GM23338 (cell line): ENCODE measurements around the gene U2SURP. TPM values are rescaled to one million over a fixed set of nuclear protein-coding genes. Genes with fewer than 3 reads are reported as not detected.

Experiments
- ATAC-seq: fragments of 200-7000 bp; cut with Tn5 transposase; 3 replicates; pipeline ENCODE4 v1.9.1; 2020
- DNase-seq: peaks from one replicate; pipeline ENCODE4 v3.0.0-alpha.2; 2015; ENCODE audit warnings: low spot score
- H2AFZ ChIP-seq: fragments of 200-600 bp; sonication (generic); 2 replicates; pipeline ENCODE4 v1.8.0; 2016; ENCODE audit warnings: antibody characterized with exemption, mild to moderate bottlenecking, moderate library complexity
- H3F3A ChIP-seq: fragments of 200-600 bp; sonication (generic); replicated peaks from 2 replicates; pipeline ENCODE4 v1.8.0; 2017; ENCODE audit warnings: antibody characterized with exemption, mixed run types, low read depth
- H3K27ac ChIP-seq: fragments of 200-600 bp; sonication (generic); 2 replicates; pipeline ENCODE4 v1.6.1; 2016; ENCODE audit warnings: low read depth
- H3K27me3 ChIP-seq: fragments of 200-600 bp; sonication (generic); 2 replicates; pipeline ENCODE4 v1.8.0; 2016; ENCODE audit warnings: mild to moderate bottlenecking, mixed run types, moderate library complexity; ENCODE audit not compliant: insufficient read depth
- H3K36me3 ChIP-seq: fragments of 200-600 bp; sonication (generic); 2 replicates; pipeline ENCODE4 v1.8.0; 2016; ENCODE audit warnings: mild to moderate bottlenecking; ENCODE audit not compliant: insufficient read depth
- H3K4me1 ChIP-seq: fragments of 200-600 bp; sonication (generic); 2 replicates; pipeline ENCODE4 v1.8.0; 2016; ENCODE audit warnings: mild to moderate bottlenecking, moderate library complexity; ENCODE audit not compliant: insufficient read depth
- H3K4me2 ChIP-seq: fragments of 200-600 bp; sonication (generic); 2 replicates; pipeline ENCODE4 v1.7.1; 2017; ENCODE audit warnings: mixed run types
- H3K4me3 ChIP-seq: fragments of 200-600 bp; sonication (generic); 2 replicates; pipeline ENCODE4 v1.6.1; 2016; ENCODE audit warnings: mixed run types
- H3K79me2 ChIP-seq: fragments of 200-600 bp; sonication (generic); replicated peaks from 2 replicates; pipeline ENCODE4 v1.8.0; 2017; ENCODE audit warnings: mild to moderate bottlenecking; ENCODE audit not compliant: insufficient read depth
- H3K9me2 ChIP-seq: fragments of 200-600 bp; sonication (generic); 2 replicates; pipeline ENCODE4 v1.8.0; 2017; ENCODE audit not compliant: insufficient read depth
- H4K20me1 ChIP-seq: fragments of 200-600 bp; sonication (generic); replicated peaks from 2 replicates; pipeline ENCODE4 v1.8.0; 2017; ENCODE audit warnings: mild to moderate bottlenecking; ENCODE audit not compliant: insufficient read depth
- H3K27ac Mint-ChIP-seq: 2 replicates; pipeline ENCODE4 v1.8.0; 2020; ENCODE audit warnings: inconsistent platforms, mild to moderate bottlenecking, moderate library complexity, mixed read lengths
- H3K27me3 Mint-ChIP-seq: 3 replicates; pipeline ENCODE4 v1.8.0; 2022; ENCODE audit warnings: low read depth, mild to moderate bottlenecking, moderate library complexity, mixed read lengths, inconsistent platforms; ENCODE audit not compliant: insufficient read depth, poor library complexity
- H3K36me3 Mint-ChIP-seq: 3 replicates; pipeline ENCODE4 v1.8.0; 2021; ENCODE audit warnings: low read depth, mild to moderate bottlenecking, inconsistent platforms, moderate library complexity, mixed read lengths
- H3K4me1 Mint-ChIP-seq: 3 replicates; pipeline ENCODE4 v1.8.0; 2020; ENCODE audit warnings: mild to moderate bottlenecking, inconsistent platforms, mixed read lengths
- H3K4me3 Mint-ChIP-seq: 3 replicates; pipeline ENCODE4 v1.8.0; 2021; ENCODE audit warnings: moderate library complexity, mild to moderate bottlenecking, inconsistent platforms, mixed read lengths
- H3K9me3 Mint-ChIP-seq: 3 replicates; pipeline ENCODE4 v1.8.0; 2020; ENCODE audit warnings: moderate library complexity, mild to moderate bottlenecking, inconsistent platforms, mixed read lengths
- CTCF ChIP-seq, 2 experiments: fragments of 200-600 bp in 1 of 2; sonication (generic) in 1 of 2; conservative IDR thresholded peaks; 2 replicates each; pipeline versions ENCODE4 v1.5.1 to v1.6.1; 2016 to 2017; ENCODE audit warnings: antibody characterized with exemption in 2 of 2, low read depth in 2 of 2, mild to moderate bottlenecking in 2 of 2, moderate library complexity in 1 of 2
- EZH2 ChIP-seq: fragments of 200-600 bp; sonication (generic); IDR thresholded peaks from one replicate; pipeline ENCODE4 v1.8.0; 2017; ENCODE audit warnings: antibody characterized with exemption, mild to moderate bottlenecking, low read depth; ENCODE audit not compliant: unreplicated experiment
- JUNB ChIP-seq: IDR thresholded peaks from one replicate; pipeline ENCODE4 v1.6.1; 2016; ENCODE audit warnings: antibody characterized with exemption; ENCODE audit not compliant: unreplicated experiment
- POLR2AphosphoS5 ChIP-seq: IDR thresholded peaks from 2 replicates; pipeline ENCODE4 v1.6.1; 2016; ENCODE audit warnings: antibody characterized with exemption, low read depth
- REST ChIP-seq: IDR thresholded peaks from one replicate; pipeline ENCODE4 v1.6.1; 2018; ENCODE audit warnings: antibody characterized with exemption; ENCODE audit not compliant: unreplicated experiment
- ZNF114 ChIP-seq: fragments of 250-450 bp; sonication (Bioruptor Pico); IDR thresholded peaks from 2 replicates; pipeline ENCODE4 v1.5.0; 2020; ENCODE audit warnings: mild to moderate bottlenecking, moderate library complexity
- polyA plus RNA-seq: library from polyadenylated mRNA; unstranded; fragments of >200 nt; fragmentation: Nextera tagmentation; extraction: Ambion mirVana; gene quantifications from 2 replicates; pipeline ENCODE4 v1.2.1, GENCODE V29; 2016
- total RNA-seq: library from RNA; depleted of rRNA; stranded (reverse); fragments of >200 nt; shearing (Covaris generic); gene quantifications from 2 replicates; pipeline ENCODE4 v1.2.3, GENCODE V29; 2014

Gene U2SURP
- total and polyA plus RNA-seq, 2 experiments from 2014 or later = 116 to 372 TPM

GRCh38 chr3:142981108-142981507, 20.3 kb upstream of the U2SURP start (continued):
- TF ChIP-seq REST (no peak), CTCF (conservative IDR thresholded peaks at IDR 0.05; ENCODE audit: low read depth in 2 of 2) (peak in 1 of 2 experiments; percentile 44; a peak in 2 of 4 replicates)

- Histone ChIP-seq H3K4me3 (no peak overlapping the region), H3F3A (no peaks in the 10 kb centered on the region), H3K27ac (no peak overlapping the region), H2AFZ (peak overlapping the region; percentile 81), H3K9me2 (no peaks in the 10 kb centered on the region), H3K36me3 (no peaks in the 10 kb centered on the region), H3K4me2 (peak overlapping the region; percentile 2; the same call in 1 of the 2 replicates), H4K20me1 (no peaks in the 10 kb centered on the region), H3K27me3 (no peaks in the 10 kb centered on the region), H3K4me1 (peaks cover 16% of the 10 kb centered on the region), H3K79me2 (no peaks in the 10 kb centered on the region)
- DNase-seq (peak; percentile 29), ATAC-seq (peak; percentile 68)
- no peak for TF ChIP-seq ZNF114 (CRISPR knock-in tag)
- peak in 1 of 2 experiments; percentile 34; a peak in 1 of 4 replicates for TF ChIP-seq CTCF (conservative IDR thresholded peaks at IDR 0.05; ENCODE audit: low read depth in 2 of 2)
- TF ChIP-seq JUNB = no peak
- TF ChIP-seq POLR2AphosphoS5 = no peak
- TF ChIP-seq REST = no peak
- TF ChIP-seq EZH2 = no peak
- Mint-ChIP-seq H3K9me3 (no peaks in the 10 kb centered on the region), H3K4me1 (peaks cover 22% of the 10 kb centered on the region), H3K36me3 (no peaks in the 10 kb centered on the region), H3K27me3 (peaks cover 3% of the 10 kb centered on the region), H3K27ac (peak overlapping the region; percentile 32; the same call in 1 of the 2 replicates), H3K4me3 (peak overlapping the region; percentile 17; the same call in 2 of the 3 replicates)
These were observed 19.2 kb upstream of the U2SURP start for GRCh38 chr3:142982038-142982773.
